Astrocyte (in vitro differentiated cells and primary cell): ENCODE data around the gene SPTLC2. TPM values are rescaled to one million over a fixed set of nuclear protein-coding genes. Genes with fewer than 3 reads are reported as not detected.
"Not testable (repeated sequence)": the region's sequence is repeated elsewhere in the genome, so short reads cannot be mapped to it uniquely, and the experiment has no call there.

Experiments used
- DNase-seq: peaks from one replicate; pipeline ENCODE4 v3.0.0-alpha.2; 2010; ENCODE audit warnings: low read depth
- FAIRE-seq: peaks from 2 replicates; lab custom pipeline; 2011; peaks lifted over from hg19 to GRCh38; lab: Jason Lieb, UNC
- H2AFZ ChIP-seq: 2 replicates; pipeline ENCODE4 v1.6.0; 2012; ENCODE audit warnings: low read depth, low read length, inconsistent platforms
- H3K27ac ChIP-seq: 2 replicates; pipeline ENCODE4 v1.5.1; 2011; ENCODE audit warnings: low read depth, low read length, inconsistent platforms
- H3K27me3 ChIP-seq: 2 replicates; pipeline ENCODE4 v1.6.0; 2011; ENCODE audit warnings: low read length, inconsistent platforms; ENCODE audit not compliant: insufficient read depth
- H3K36me3 ChIP-seq: 2 replicates; pipeline ENCODE4 v1.5.1; 2011; ENCODE audit warnings: low read length, inconsistent platforms; ENCODE audit not compliant: insufficient read depth
- H3K4me1 ChIP-seq: 2 replicates; pipeline ENCODE4 v1.5.1; 2011; ENCODE audit warnings: low read length, inconsistent platforms; ENCODE audit not compliant: insufficient read depth
- H3K4me2 ChIP-seq: 2 replicates; pipeline ENCODE4 v1.6.0; 2012; ENCODE audit warnings: low read length, inconsistent platforms
- H3K4me3 ChIP-seq: 2 replicates; pipeline ENCODE4 v1.5.1; 2011; ENCODE audit warnings: low read depth, mild to moderate bottlenecking, low read length, inconsistent platforms; ENCODE audit not compliant: insufficient read depth
- H3K79me2 ChIP-seq: 2 replicates; pipeline ENCODE4 v1.6.0; 2012; ENCODE audit warnings: mild to moderate bottlenecking, low read length, inconsistent platforms; ENCODE audit not compliant: insufficient read depth
- H3K9ac ChIP-seq: 2 replicates; pipeline ENCODE4 v1.6.0; 2012; ENCODE audit warnings: mild to moderate bottlenecking, low read length, inconsistent platforms
- H3K9me3 ChIP-seq: 2 replicates; pipeline ENCODE4 v1.5.1; 2012; ENCODE audit warnings: low read depth, mild to moderate bottlenecking, low read length, inconsistent platforms; ENCODE audit not compliant: insufficient read depth
- H4K20me1 ChIP-seq: 2 replicates; pipeline ENCODE4 v1.6.0; 2012; ENCODE audit warnings: low read length, inconsistent platforms; ENCODE audit not compliant: insufficient read depth
- H3K27ac Mint-ChIP-seq: one replicate; pipeline ENCODE4 v1.8.0; 2021; ENCODE audit warnings: mild to moderate bottlenecking, mixed read lengths; ENCODE audit not compliant: unreplicated experiment
- H3K27me3 Mint-ChIP-seq: one replicate; pipeline ENCODE4 v1.8.0; 2021; ENCODE audit warnings: low read depth, mixed read lengths; ENCODE audit not compliant: unreplicated experiment
- H3K36me3 Mint-ChIP-seq: one replicate; pipeline ENCODE4 v1.8.0; 2021; ENCODE audit warnings: low read depth, mixed read lengths; ENCODE audit not compliant: unreplicated experiment
- H3K4me1 Mint-ChIP-seq: one replicate; pipeline ENCODE4 v1.8.0; 2021; ENCODE audit warnings: low read depth, mixed read lengths; ENCODE audit not compliant: unreplicated experiment
- H3K4me3 Mint-ChIP-seq: one replicate; pipeline ENCODE4 v1.8.0; 2021; ENCODE audit warnings: mild to moderate bottlenecking, moderate library complexity, mixed read lengths; ENCODE audit not compliant: unreplicated experiment
- H3K9me3 Mint-ChIP-seq: one replicate; pipeline ENCODE4 v1.8.0; 2021; ENCODE audit warnings: mild to moderate bottlenecking, mixed read lengths; ENCODE audit not compliant: unreplicated experiment
- EZH2 ChIP-seq: IDR thresholded peaks from 2 replicates; pipeline ENCODE4 v1.6.1; 2012; ENCODE audit warnings: mild to moderate bottlenecking, low read length, inconsistent platforms; ENCODE audit not compliant: insufficient read depth
- total RNA-seq: library from RNA; stranded (reverse); gene quantifications from 2 replicates; pipeline ENCODE4 v1.2.1, GENCODE V29; 2021
- TF ChIP-seq, protein P1 (sequence below): IDR thresholded peaks from 2 replicates; pipeline ENCODE4 v1.5.1; 2011; ENCODE audit warnings: low read depth, mild to moderate bottlenecking, inconsistent platforms, low read length, moderate library complexity; ENCODE audit not compliant: insufficient read depth

Gene SPTLC2
- total RNA-seq, 1 donor from 2014 or later: 51.2 TPM

DNA sequence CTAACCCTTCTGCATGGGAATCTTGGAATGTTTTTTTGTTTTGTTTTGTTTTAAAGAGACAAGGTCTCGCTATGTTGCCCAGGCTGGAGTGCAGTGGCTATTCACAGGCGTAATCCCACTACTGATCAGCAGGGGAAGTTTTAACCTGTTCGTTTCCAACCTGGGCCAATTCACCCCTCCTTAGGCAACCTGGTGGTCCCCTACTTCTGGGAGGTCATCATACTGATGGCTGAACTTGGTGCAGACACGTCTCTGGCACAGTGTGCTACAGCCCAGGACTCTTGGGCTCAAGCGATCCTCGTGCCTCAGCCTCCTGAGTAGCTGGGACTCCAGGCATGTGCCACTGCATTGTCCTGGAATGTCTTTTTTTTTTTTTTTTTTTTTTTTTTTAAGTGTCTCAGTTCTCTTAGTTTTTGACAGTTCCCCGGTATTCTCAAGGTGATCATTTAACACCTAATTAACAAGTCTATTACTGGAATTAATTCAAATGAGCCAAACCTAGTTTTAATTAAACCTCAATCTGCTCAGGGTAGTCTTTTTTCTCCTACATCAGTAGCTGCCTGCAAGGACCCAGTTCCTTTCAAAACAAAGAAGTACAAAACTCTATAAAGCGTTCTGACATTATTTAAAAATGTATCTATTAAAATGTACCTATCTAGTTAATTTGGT lies 68.8 kb downstream of the SPTLC2 start:
- Histone ChIP-seq H3K27ac (no peak overlapping the region), H3K27me3 (no peaks in the 10 kb centered on the region), H3K79me2 (no peaks in the 10 kb centered on the region), H2AFZ (no peak overlapping the region), H3K36me3 (peaks cover 20% of the 10 kb centered on the region), H3K9me3 (no peaks in the 10 kb centered on the region), H3K4me3 (no peak overlapping the region), H4K20me1 (peaks cover 25% of the 10 kb centered on the region), H3K4me2 (no peak overlapping the region), H3K9ac (no peak overlapping the region), H3K4me1 (peaks cover 7% of the 10 kb centered on the region)
- TF ChIP-seq, protein P1, sequence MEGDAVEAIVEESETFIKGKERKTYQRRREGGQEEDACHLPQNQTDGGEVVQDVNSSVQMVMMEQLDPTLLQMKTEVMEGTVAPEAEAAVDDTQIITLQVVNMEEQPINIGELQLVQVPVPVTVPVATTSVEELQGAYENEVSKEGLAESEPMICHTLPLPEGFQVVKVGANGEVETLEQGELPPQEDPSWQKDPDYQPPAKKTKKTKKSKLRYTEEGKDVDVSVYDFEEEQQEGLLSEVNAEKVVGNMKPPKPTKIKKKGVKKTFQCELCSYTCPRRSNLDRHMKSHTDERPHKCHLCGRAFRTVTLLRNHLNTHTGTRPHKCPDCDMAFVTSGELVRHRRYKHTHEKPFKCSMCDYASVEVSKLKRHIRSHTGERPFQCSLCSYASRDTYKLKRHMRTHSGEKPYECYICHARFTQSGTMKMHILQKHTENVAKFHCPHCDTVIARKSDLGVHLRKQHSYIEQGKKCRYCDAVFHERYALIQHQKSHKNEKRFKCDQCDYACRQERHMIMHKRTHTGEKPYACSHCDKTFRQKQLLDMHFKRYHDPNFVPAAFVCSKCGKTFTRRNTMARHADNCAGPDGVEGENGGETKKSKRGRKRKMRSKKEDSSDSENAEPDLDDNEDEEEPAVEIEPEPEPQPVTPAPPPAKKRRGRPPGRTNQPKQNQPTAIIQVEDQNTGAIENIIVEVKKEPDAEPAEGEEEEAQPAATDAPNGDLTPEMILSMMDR: no peak
- no peak for TF ChIP-seq EZH2
- FAIRE-seq (no peak), DNase-seq (no peak)
- no peaks in the 10 kb centered on the region for H3K9me3 Mint-ChIP-seq
- peaks cover 21% of the 10 kb centered on the region for H3K36me3 Mint-ChIP-seq
- peaks cover 14% of the 10 kb centered on the region for H3K4me1 Mint-ChIP-seq
- no peaks in the 10 kb centered on the region for H3K27me3 Mint-ChIP-seq
- H3K27ac Mint-ChIP-seq: no peak overlapping the region
- H3K4me3 Mint-ChIP-seq: peak overlapping the region; percentile 40

DNA sequence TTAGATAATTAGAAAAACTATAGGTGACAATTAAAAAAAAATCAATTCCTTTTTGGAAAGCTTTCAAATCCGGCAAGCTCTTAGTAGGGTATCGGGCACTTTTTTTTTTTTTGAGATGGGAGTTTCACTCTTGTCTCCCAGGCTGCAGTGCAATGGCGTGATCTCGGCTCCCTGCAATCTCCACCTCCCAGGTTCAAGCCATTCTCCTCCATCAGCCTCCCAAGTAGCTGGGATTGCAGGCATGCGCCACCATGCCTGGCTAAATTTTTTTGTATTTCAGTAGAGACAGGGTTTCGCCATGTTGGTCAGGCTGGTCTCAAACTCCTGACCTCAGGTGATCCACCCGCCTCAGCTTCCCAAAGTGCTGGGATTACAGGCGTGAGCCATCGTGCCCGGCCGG lies 71.3 kb downstream of the SPTLC2 start:
- H3K27ac Mint-ChIP-seq, H3K4me2 ChIP-seq, H3K27me3 Mint-ChIP-seq, H3K4me3 ChIP-seq, H3K27ac ChIP-seq, H3K4me3 Mint-ChIP-seq, FAIRE-seq, H3K9ac ChIP-seq, H3K9me3 ChIP-seq, DNase-seq, H3K9me3 Mint-ChIP-seq, H3K27me3 ChIP-seq, H2AFZ ChIP-seq, H3K79me2 ChIP-seq: not testable (repeated sequence)
- Histone ChIP-seq H3K36me3 (peaks cover 17% of the 10 kb centered on the region), H4K20me1 (peaks cover 27% of the 10 kb centered on the region), H3K4me1 (peaks cover 10% of the 10 kb centered on the region)
- Mint-ChIP-seq H3K4me1 (peaks cover 21% of the 10 kb centered on the region), H3K36me3 (peaks cover 17% of the 10 kb centered on the region)

DNA sequence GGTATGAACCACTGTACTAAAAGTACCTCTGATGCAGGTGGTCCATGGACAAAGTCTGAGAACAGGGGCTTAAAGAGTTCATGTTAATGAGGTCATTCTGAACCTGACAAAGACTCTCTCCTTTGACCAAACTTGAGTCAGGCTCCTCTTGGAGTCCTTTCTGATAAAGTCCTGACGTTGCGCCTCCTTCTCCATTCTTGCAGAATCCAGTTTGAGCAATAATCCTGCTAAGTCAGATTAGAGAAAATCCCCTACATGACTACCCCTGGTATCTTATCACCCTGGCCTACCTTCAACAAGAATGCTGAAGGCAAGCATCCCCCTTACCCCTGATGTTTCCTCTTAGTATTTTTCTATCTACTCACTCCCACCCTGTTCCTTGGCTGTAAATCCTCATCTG lies 71.9 kb downstream of the SPTLC2 start:
- Histone ChIP-seq H2AFZ (no peak overlapping the region), H3K4me3 (no peak overlapping the region), H3K4me2 (no peak overlapping the region), H3K36me3 (peaks cover 13% of the 10 kb centered on the region), H3K27me3 (no peaks in the 10 kb centered on the region), H3K9ac (no peak overlapping the region), H3K4me1 (peaks cover 10% of the 10 kb centered on the region), H3K79me2 (no peaks in the 10 kb centered on the region), H3K9me3 (no peaks in the 10 kb centered on the region), H3K27ac (no peak overlapping the region), H4K20me1 (peaks cover 24% of the 10 kb centered on the region)
- TF ChIP-seq, protein P1: no peak
- TF ChIP-seq EZH2: no peak
- Mint-ChIP-seq H3K9me3 (no peaks in the 10 kb centered on the region), H3K4me3 (no peak overlapping the region), H3K36me3 (peaks cover 15% of the 10 kb centered on the region), H3K4me1 (peaks cover 21% of the 10 kb centered on the region), H3K27me3 (no peaks in the 10 kb centered on the region), H3K27ac (no peak overlapping the region)
- FAIRE-seq (no peak), DNase-seq (no peak)
